Esophagus mucosa (tissue), 1 donor: ENCODE results near the gene SLC7A10. TPM values are rescaled to one million over a fixed set of nuclear protein-coding genes. Genes with fewer than 3 reads are reported as not detected.
"Not testable (repeated sequence)": the region's sequence is repeated elsewhere in the genome, so short reads cannot be mapped to it uniquely, and the experiment has no call there.

Experiments
- ATAC-seq: fragments of 200-7000 bp; cut with Tn5 transposase; one replicate; pipeline ENCODE4 v1.9.1; 2020
- total RNA-seq: library from RNA; stranded (reverse); gene quantifications from one replicate; pipeline ENCODE4 v1.2.4, GENCODE V29; 2023
- donor health status: DM: yes; HTN: yes; CAD: no.

SLC7A10 gene
- total RNA-seq, 1 donor from 2014 or later = not detected

DNA sequence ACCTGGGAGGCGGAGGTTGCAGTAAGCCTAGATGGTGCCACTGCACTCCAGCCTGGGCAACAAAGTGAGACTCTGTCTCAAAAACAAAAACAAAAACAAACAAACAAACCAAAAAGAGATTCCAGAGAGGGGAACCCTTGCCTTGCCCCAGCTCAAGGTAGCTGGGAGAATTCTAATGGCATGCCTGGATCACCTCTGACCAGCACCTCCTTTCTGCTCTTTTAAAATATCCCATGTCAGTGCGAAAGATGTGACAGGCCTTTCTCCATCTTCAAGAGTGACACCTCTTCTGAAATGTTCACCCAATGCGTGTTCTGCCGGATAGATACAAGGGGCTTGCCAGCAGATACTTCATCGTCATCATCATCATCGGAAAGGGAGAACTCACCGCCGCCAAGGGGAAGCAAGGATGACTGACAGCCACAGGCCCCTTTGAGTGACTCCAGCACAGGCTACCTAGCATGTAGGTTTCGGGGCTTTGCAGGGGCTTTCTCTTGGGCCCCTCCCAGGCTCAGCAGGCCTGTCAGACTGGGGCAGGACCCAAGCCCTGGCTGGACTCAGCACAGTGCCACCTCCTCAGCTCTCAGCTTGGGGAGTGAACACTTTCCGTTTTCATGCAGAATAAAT is 50.4 kb downstream of the SLC7A10 start:
- ATAC-seq = no peak

DNA sequence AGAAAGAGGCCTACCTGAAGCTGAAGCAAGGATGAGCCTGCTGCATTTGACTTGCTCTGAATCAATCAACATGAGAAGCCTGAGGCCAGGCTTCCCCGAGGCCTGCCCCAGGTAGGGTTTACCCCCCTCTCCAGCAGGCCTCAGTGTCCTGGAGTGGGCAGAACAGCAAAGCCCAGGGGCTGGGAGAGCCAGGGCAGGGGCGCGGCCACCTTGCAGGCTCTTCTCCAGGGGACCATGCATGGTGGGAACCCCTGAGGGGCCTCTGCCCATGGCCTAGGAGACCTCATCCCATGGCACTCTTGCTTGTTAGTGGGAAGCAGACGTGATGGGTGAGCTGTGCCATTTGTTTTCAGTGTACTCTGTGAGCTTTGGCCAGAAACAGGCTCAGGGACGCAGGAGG is 51.5 kb downstream of the SLC7A10 start:
- ATAC-seq = no peak

- no peak for ATAC-seq
Observed at GRCh38 chr19:33171916-33172359, 53.7 kb downstream of the SLC7A10 start.

GRCh38 chr19:33171222-33171795 is 54.3 kb downstream of the SLC7A10 start:
- ATAC-seq = no peak

GRCh38 chr19:33168528-33168927 is 57.1 kb downstream of the SLC7A10 start:
- no peak for ATAC-seq

- ATAC-seq = no peak
Observed at GRCh38 chr19:33167438-33167837, 58.2 kb downstream of the SLC7A10 start.

- not testable (repeated sequence) for ATAC-seq
Observed at GRCh38 chr19:33166037-33166436, 59.6 kb downstream of the SLC7A10 start.

DNA sequence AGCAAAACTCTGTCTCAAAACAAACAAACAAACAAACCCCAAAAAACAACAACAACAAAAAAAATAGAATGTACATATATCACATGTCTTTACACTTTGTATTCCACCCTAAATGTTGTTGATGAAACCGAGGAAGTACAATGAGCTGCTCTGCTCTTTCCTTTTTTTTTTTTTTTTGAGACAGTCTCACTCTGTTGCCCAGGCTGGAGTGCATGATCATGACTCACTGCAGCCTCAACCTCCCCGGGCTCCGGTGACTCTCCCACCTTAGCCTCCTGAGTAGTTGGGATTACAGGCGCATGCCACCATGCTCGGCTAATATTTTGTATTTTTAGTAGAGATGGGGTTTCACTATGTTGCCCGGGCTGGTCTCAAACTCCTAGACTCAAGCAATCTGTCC is 62.2 kb downstream of the SLC7A10 start:
- no peak for ATAC-seq

DNA sequence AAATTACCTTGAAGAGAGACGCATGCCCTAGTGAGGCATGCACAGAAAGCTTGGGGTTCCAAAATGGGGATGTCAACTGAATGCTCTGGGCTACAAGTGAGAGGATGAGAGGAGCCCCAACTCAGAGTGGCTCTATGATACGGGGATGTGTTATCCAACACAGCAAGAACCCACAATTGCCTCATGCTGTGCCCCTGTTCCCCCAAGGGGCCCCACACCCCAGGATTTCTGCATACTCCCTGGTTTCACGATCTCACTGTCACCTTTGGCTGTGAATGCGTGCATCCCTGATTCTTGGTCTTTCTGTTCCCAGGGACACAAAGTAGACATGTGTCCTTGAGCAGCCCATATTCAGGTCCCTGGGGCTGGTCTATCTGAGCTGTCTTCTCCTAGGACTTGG is 64.4 kb downstream of the SLC7A10 start:
- no peak for ATAC-seq

GRCh38 chr19:33159893-33160292 is 65.8 kb downstream of the SLC7A10 start:
- no peak for ATAC-seq

DNA sequence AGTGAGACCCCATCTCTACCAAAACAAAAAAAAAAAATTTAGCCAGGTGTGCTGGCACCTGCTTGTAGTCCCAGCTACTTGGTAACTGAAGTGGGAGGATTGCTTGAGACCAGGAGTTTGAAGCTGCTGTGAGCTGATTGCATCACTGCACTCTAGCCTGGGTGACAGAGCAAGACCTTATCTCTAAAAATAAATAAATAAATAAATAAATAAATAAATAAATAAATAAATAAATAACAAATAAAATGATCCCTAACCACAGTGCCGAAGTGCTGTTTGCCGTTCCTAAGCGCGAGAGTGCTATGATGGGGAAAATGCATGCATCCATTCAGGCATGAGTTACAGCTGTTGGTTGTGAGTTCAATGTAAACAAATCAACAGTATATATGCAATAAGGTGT is 66.5 kb downstream of the SLC7A10 start:
- no peak for ATAC-seq

Other genes starting within 250 kb of the SLC7A10 start
- gene RHPN2, start 161.0 kb downstream of the SLC7A10 start, total RNA-seq = 0.84 TPM
- 3.9 TPM for gene GPATCH1, start 144.7 kb downstream of the SLC7A10 start, total RNA-seq
- gene WDR88, start 93.7 kb downstream of the SLC7A10 start, total RNA-seq = not detected
- 3.9 TPM for gene LRP3, start 31.5 kb downstream of the SLC7A10 start, total RNA-seq
- 18.3 TPM for gene CEBPA, start 76.7 kb upstream of the SLC7A10 start, total RNA-seq
- gene CEBPG, start 147.9 kb upstream of the SLC7A10 start, total RNA-seq = 26.5 TPM